ENCODE data around the gene PVALEF. TPM values are rescaled to one million over a fixed set of nuclear protein-coding genes. Genes with fewer than 3 reads are reported as not detected.

The PVALEF gene
- total and polyA plus RNA-seq, 2 experiments from 2014 or later: not detected

DNA sequence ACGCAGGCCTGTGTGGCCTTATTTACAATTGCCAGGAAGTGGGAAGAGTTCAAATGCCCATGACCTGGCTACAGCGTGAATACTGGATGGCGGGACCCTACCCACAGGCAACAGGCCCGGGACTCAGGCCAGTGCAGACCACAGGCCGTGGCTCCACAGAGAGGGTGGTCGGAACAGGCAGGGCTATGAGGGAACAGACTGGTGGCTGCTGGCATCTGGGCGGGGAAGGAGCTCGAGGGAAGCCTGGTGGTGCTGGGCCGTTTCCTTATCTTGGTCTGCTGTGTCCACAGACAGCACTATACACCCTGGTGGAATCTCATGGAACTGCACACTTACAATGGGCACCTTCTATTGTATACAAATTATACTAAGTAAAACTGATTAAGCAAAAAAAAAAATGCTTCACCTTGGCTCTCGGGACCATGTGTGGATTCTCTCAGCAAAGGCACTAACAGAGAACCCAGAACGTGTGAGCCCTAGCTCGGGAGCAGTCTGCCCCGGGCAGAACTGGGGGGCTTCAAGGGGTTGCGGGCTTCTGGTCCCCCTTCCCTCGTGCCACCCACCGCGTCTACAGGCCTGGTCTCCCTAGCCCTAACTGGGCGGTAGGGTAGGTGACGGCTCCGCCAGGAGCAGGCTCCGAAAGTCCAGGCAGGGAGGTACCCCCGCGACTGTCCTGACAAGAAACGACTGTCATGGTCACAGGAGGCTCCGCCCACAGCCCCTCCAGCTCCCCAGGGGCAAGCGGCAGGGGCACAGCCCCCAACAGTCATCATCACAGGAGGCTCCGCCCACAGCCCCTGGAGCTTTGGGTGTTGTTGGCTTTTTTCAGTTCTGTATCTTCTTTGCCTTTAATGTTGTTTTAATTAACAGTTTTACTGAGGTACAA, 35.6 kb downstream of the PVALEF start:
- no peaks in the 10 kb centered on the region for H3F3A ChIP-seq (ENCODE audit: insufficient read depth)
- H3K4me1 ChIP-seq (ENCODE audit: insufficient read depth): no peaks in the 10 kb centered on the region
- no peak for TF ChIP-seq EZH2phosphoT487 (IDR thresholded peaks at IDR 0.05; ENCODE audit: insufficient read depth, low read depth)
- no peak overlapping the region for H3K4me2 ChIP-seq (ENCODE audit: unreplicated experiment)
- H3K9me3 ChIP-seq (ENCODE audit: low read depth): no peaks in the 10 kb centered on the region
- in situ Hi-C loops (cut with MboI): no loop called here
- DNase-seq: peak; percentile 79
- H3K9ac ChIP-seq: no peak overlapping the region
- no peaks in the 10 kb centered on the region for H3K79me2 ChIP-seq (ENCODE audit: insufficient read depth)
- H4K20me1 ChIP-seq (ENCODE audit: insufficient read depth): no peaks in the 10 kb centered on the region
- H3K9me2 ChIP-seq (ENCODE audit: insufficient read depth): no peaks in the 10 kb centered on the region
- no peak overlapping the region for H2AFZ ChIP-seq
- H3K36me3 ChIP-seq (ENCODE audit: low read depth): no peaks in the 10 kb centered on the region
- no peak overlapping the region for H3K27ac ChIP-seq
- no peak overlapping the region for H3K4me3 ChIP-seq
- 73 to 77% methylated on average over 27 of the region's 27 CpGs for WGBS, 2 experiments (ENCODE audit: low coverage in 1 of 2, low lambda C conversion rate in 2 of 2, missing lambda C conversion rate in 2 of 2)
- no peaks in the 10 kb centered on the region for H3K27me3 ChIP-seq (replicated peaks; ENCODE audit: insufficient read depth)

- Histone ChIP-seq H4K20me1 (ENCODE audit: insufficient read depth) (no peaks in the 10 kb centered on the region), H3K4me1 (ENCODE audit: insufficient read depth) (no peaks in the 10 kb centered on the region), H3K4me2 (ENCODE audit: unreplicated experiment) (no peak overlapping the region), H3K9ac (no peak overlapping the region), H3F3A (ENCODE audit: insufficient read depth) (no peaks in the 10 kb centered on the region), H3K27ac (no peak overlapping the region), H3K9me3 (ENCODE audit: low read depth) (no peaks in the 10 kb centered on the region), H3K4me3 (no peak overlapping the region), H3K9me2 (ENCODE audit: insufficient read depth) (no peaks in the 10 kb centered on the region), H3K36me3 (ENCODE audit: low read depth) (no peaks in the 10 kb centered on the region), H3K79me2 (ENCODE audit: insufficient read depth) (no peaks in the 10 kb centered on the region), H3K27me3 (replicated peaks; ENCODE audit: insufficient read depth) (no peaks in the 10 kb centered on the region), H2AFZ (no peak overlapping the region)
- in situ Hi-C loops (cut with MboI): no loop called here
- no peak for DNase-seq
- WGBS, 2 experiments (ENCODE audit: low coverage in 1 of 2, low lambda C conversion rate in 2 of 2, missing lambda C conversion rate in 2 of 2): 98 to 100% methylated on average over 10 of the region's 10 CpGs
- TF ChIP-seq EZH2phosphoT487 (IDR thresholded peaks at IDR 0.05; ENCODE audit: insufficient read depth, low read depth) (no peak), EZH2 (IDR thresholded peaks at IDR 0.05; ENCODE audit: insufficient read depth, poor library complexity, severe bottlenecking) (no peak)
Measured at GRCh38 chr17:81202318-81202717, 37.0 kb downstream of the PVALEF start.

- Histone ChIP-seq H3K9me3 (ENCODE audit: low read depth) (no peaks in the 10 kb centered on the region), H3K27ac (no peak overlapping the region), H3K4me3 (no peak overlapping the region), H2AFZ (no peak overlapping the region), H4K20me1 (ENCODE audit: insufficient read depth) (no peaks in the 10 kb centered on the region), H3K9me2 (ENCODE audit: insufficient read depth) (no peaks in the 10 kb centered on the region), H3F3A (ENCODE audit: insufficient read depth) (no peaks in the 10 kb centered on the region), H3K4me2 (ENCODE audit: unreplicated experiment) (no peak overlapping the region), H3K9ac (no peak overlapping the region), H3K4me1 (ENCODE audit: insufficient read depth) (no peaks in the 10 kb centered on the region), H3K27me3 (replicated peaks; ENCODE audit: insufficient read depth) (no peaks in the 10 kb centered on the region), H3K36me3 (ENCODE audit: low read depth) (no peaks in the 10 kb centered on the region), H3K79me2 (ENCODE audit: insufficient read depth) (no peaks in the 10 kb centered on the region)
- no peak for DNase-seq
- TF ChIP-seq EZH2phosphoT487 (IDR thresholded peaks at IDR 0.05; ENCODE audit: insufficient read depth, low read depth) (no peak), EZH2 (IDR thresholded peaks at IDR 0.05; ENCODE audit: insufficient read depth, poor library complexity, severe bottlenecking) (no peak)
- in situ Hi-C loops (cut with MboI): no loop called here
- WGBS, 2 experiments (ENCODE audit: low coverage in 1 of 2, low lambda C conversion rate in 2 of 2, missing lambda C conversion rate in 2 of 2): 93 to 96% methylated on average over 18 to 20 of the region's 20 CpGs
Measured at GRCh38 chr17:81203136-81203535, 37.8 kb downstream of the PVALEF start.

GRCh38 chr17:81204578-81204977, 39.3 kb downstream of the PVALEF start:
- no peak overlapping the region for H3K4me2 ChIP-seq (ENCODE audit: unreplicated experiment)
- H3K79me2 ChIP-seq (ENCODE audit: insufficient read depth): no peaks in the 10 kb centered on the region
- TF ChIP-seq EZH2phosphoT487 (IDR thresholded peaks at IDR 0.05; ENCODE audit: insufficient read depth, low read depth): no peak
- TF ChIP-seq EZH2 (IDR thresholded peaks at IDR 0.05; ENCODE audit: insufficient read depth, poor library complexity, severe bottlenecking): no peak
- DNase-seq: no peak
- 88 to 92% methylated on average over 10 of the region's 10 CpGs for WGBS, 2 experiments (ENCODE audit: low coverage in 1 of 2, low lambda C conversion rate in 2 of 2, missing lambda C conversion rate in 2 of 2)
- no peak overlapping the region for H3K9ac ChIP-seq
- no peak overlapping the region for H3K4me3 ChIP-seq
- in situ Hi-C loops (cut with MboI): no loop called here
- no peak overlapping the region for H3K27ac ChIP-seq
- H3K9me3 ChIP-seq (ENCODE audit: low read depth): no peaks in the 10 kb centered on the region
- H3K4me1 ChIP-seq (ENCODE audit: insufficient read depth): no peaks in the 10 kb centered on the region
- no peak overlapping the region for H2AFZ ChIP-seq
- H3K36me3 ChIP-seq (ENCODE audit: low read depth): no peaks in the 10 kb centered on the region
- no peaks in the 10 kb centered on the region for H3K27me3 ChIP-seq (replicated peaks; ENCODE audit: insufficient read depth)
- H4K20me1 ChIP-seq (ENCODE audit: insufficient read depth): no peaks in the 10 kb centered on the region
- H3K9me2 ChIP-seq (ENCODE audit: insufficient read depth): no peaks in the 10 kb centered on the region
- H3F3A ChIP-seq (ENCODE audit: insufficient read depth): no peaks in the 10 kb centered on the region

Measured in GM23248 (cell line).